ENCODE data around the gene RAN.

The RAN gene

GRCh38 chr12:130878193-130879185, 6.6 kb downstream of the RAN start:
- H3K27ac ChIP-seq (ENCODE audit: low read length, poor library complexity, severe bottlenecking): no peak overlapping the region
- no peak overlapping the region for H2AFZ ChIP-seq (ENCODE audit: low read depth, low read length)
- no peak overlapping the region for H3K18ac ChIP-seq (ENCODE audit: low read depth in 1 of 2, low read length in 2 of 2)
- no peak overlapping the region for H3K4me3 ChIP-seq (ENCODE audit: insufficient read depth in 1 of 2, low read depth in 1 of 2, low read length in 2 of 2)
- H3K4me1 ChIP-seq (ENCODE audit: control insufficient read depth, insufficient read depth, low read depth, low read length): peaks cover 5% of the 10 kb centered on the region
- H2AK5ac ChIP-seq (ENCODE audit: low read length, severe bottlenecking): no peak overlapping the region
- peaks cover 17 to 40% of the 10 kb centered on the region in 2 experiments for H3K36me3 ChIP-seq (ENCODE audit: control insufficient read depth in 1 of 2, insufficient read depth in 2 of 2, low read depth in 1 of 2, low read length in 2 of 2)
- no peaks in the 10 kb centered on the region for H3K9me3 ChIP-seq (ENCODE audit: control insufficient read depth, low read length)
- H2BK120ac ChIP-seq (ENCODE audit: low read depth, low read length): no peak overlapping the region
- DNase-seq: no peak
- H3K23ac ChIP-seq (ENCODE audit: low read length in 2 of 2): no peak overlapping the region
- H3K14ac ChIP-seq (ENCODE audit: low read length in 2 of 2): no peak overlapping the region
- no peak overlapping the region for H3K9ac ChIP-seq (ENCODE audit: low read length)
- no peak overlapping the region for H4K8ac ChIP-seq (ENCODE audit: low read length)
- H3K4me2 ChIP-seq (ENCODE audit: low read length, poor library complexity, severe bottlenecking): no peak overlapping the region
- H2BK15ac ChIP-seq (ENCODE audit: low read depth, poor library complexity, severe bottlenecking): no peak overlapping the region
- H3K79me1 ChIP-seq (replicated peaks; ENCODE audit: low read length, poor library complexity, severe bottlenecking): no peaks in the 10 kb centered on the region
- no peaks in the 10 kb centered on the region for H3K27me3 ChIP-seq (ENCODE audit: control insufficient read depth in 1 of 2, insufficient read depth in 1 of 2, low read length in 2 of 2)
- no peak overlapping the region for H2BK12ac ChIP-seq (ENCODE audit: low read length in 2 of 2)
- no peak overlapping the region for H4K91ac ChIP-seq (ENCODE audit: low read length)
- 88% methylated on average over 24 of the region's 24 CpGs for WGBS
- no peak overlapping the region for H2BK5ac ChIP-seq (ENCODE audit: low read depth, low read length, poor library complexity, severe bottlenecking)
- H3K4ac ChIP-seq (ENCODE audit: low read depth in 1 of 2, low read length in 2 of 2): no peak overlapping the region

- Histone ChIP-seq H4K91ac (ENCODE audit: low read length) (no peak overlapping the region), H4K8ac (ENCODE audit: low read length) (no peak overlapping the region), H3K18ac (ENCODE audit: low read depth in 1 of 2, low read length in 2 of 2) (no peak overlapping the region), H3K14ac (ENCODE audit: low read length in 2 of 2) (no peak overlapping the region), H2BK120ac (ENCODE audit: low read depth, low read length) (no peak overlapping the region), H3K23ac (ENCODE audit: low read length in 2 of 2) (no peak overlapping the region), H3K9ac (ENCODE audit: low read length) (no peak overlapping the region), H2BK5ac (ENCODE audit: low read depth, low read length, poor library complexity, severe bottlenecking) (no peak overlapping the region), H2AK5ac (ENCODE audit: low read length, severe bottlenecking) (no peak overlapping the region), H2BK15ac (ENCODE audit: low read depth, poor library complexity, severe bottlenecking) (no peak overlapping the region), H3K9me3 (ENCODE audit: control insufficient read depth, low read length) (no peaks in the 10 kb centered on the region), H3K36me3 (ENCODE audit: control insufficient read depth in 1 of 2, insufficient read depth in 2 of 2, low read depth in 1 of 2, low read length in 2 of 2) (peaks cover 17 to 33% of the 10 kb centered on the region in 2 experiments), H3K4me3 (ENCODE audit: insufficient read depth in 1 of 2, low read depth in 1 of 2, low read length in 2 of 2) (no peak overlapping the region), H3K4ac (ENCODE audit: low read depth in 1 of 2, low read length in 2 of 2) (no peak overlapping the region), H3K79me1 (replicated peaks; ENCODE audit: low read length, poor library complexity, severe bottlenecking) (no peaks in the 10 kb centered on the region), H2BK12ac (ENCODE audit: low read length in 2 of 2) (no peak overlapping the region), H2AFZ (ENCODE audit: low read depth, low read length) (no peak overlapping the region), H3K27me3 (ENCODE audit: control insufficient read depth in 1 of 2, insufficient read depth in 1 of 2, low read length in 2 of 2) (no peaks in the 10 kb centered on the region), H3K4me1 (ENCODE audit: control insufficient read depth, insufficient read depth, low read depth, low read length) (peaks cover 4% of the 10 kb centered on the region), H3K27ac (ENCODE audit: low read length, poor library complexity, severe bottlenecking) (no peak overlapping the region), H3K4me2 (ENCODE audit: low read length, poor library complexity, severe bottlenecking) (no peak overlapping the region)
- WGBS: 89% methylated on average over 13 of the region's 13 CpGs
- no peak for DNase-seq
Measured at GRCh38 chr12:130879212-130879686, 7.4 kb downstream of the RAN start.

GRCh38 chr12:130879781-130880389, 8.0 kb downstream of the RAN start:
- Histone ChIP-seq H3K27ac (ENCODE audit: low read length, poor library complexity, severe bottlenecking) (no peak overlapping the region), H3K36me3 (ENCODE audit: control insufficient read depth in 1 of 2, insufficient read depth in 2 of 2, low read depth in 1 of 2, low read length in 2 of 2) (peaks cover 14 to 27% of the 10 kb centered on the region in 2 experiments), H3K4me3 (ENCODE audit: insufficient read depth in 1 of 2, low read depth in 1 of 2, low read length in 2 of 2) (peak overlapping the region in 1 of 2 experiments; percentile 82), H2AFZ (ENCODE audit: low read depth, low read length) (no peak overlapping the region), H2BK5ac (ENCODE audit: low read depth, low read length, poor library complexity, severe bottlenecking) (no peak overlapping the region), H3K23ac (ENCODE audit: low read length in 2 of 2) (no peak overlapping the region), H3K79me1 (replicated peaks; ENCODE audit: low read length, poor library complexity, severe bottlenecking) (no peaks in the 10 kb centered on the region), H2BK12ac (ENCODE audit: low read length in 2 of 2) (no peak overlapping the region), H3K27me3 (ENCODE audit: control insufficient read depth in 1 of 2, insufficient read depth in 1 of 2, low read length in 2 of 2) (no peaks in the 10 kb centered on the region), H3K14ac (ENCODE audit: low read length in 2 of 2) (no peak overlapping the region), H4K91ac (ENCODE audit: low read length) (no peak overlapping the region), H3K4ac (ENCODE audit: low read depth in 1 of 2, low read length in 2 of 2) (no peak overlapping the region), H3K9me3 (ENCODE audit: control insufficient read depth, low read length) (no peaks in the 10 kb centered on the region), H2BK15ac (ENCODE audit: low read depth, poor library complexity, severe bottlenecking) (no peak overlapping the region), H3K4me2 (ENCODE audit: low read length, poor library complexity, severe bottlenecking) (no peak overlapping the region), H2BK120ac (ENCODE audit: low read depth, low read length) (no peak overlapping the region), H2AK5ac (ENCODE audit: low read length, severe bottlenecking) (no peak overlapping the region), H3K4me1 (ENCODE audit: control insufficient read depth, insufficient read depth, low read depth, low read length) (peaks cover 4% of the 10 kb centered on the region), H4K8ac (ENCODE audit: low read length) (no peak overlapping the region), H3K9ac (ENCODE audit: low read length) (peak overlapping the region; percentile 76), H3K18ac (ENCODE audit: low read depth in 1 of 2, low read length in 2 of 2) (no peak overlapping the region)
- WGBS: 83% methylated on average over 13 of the region's 17 CpGs
- DNase-seq: no peak

- Histone ChIP-seq H3K9me3 (ENCODE audit: control insufficient read depth, low read length) (no peaks in the 10 kb centered on the region), H3K14ac (ENCODE audit: low read length in 2 of 2) (no peak overlapping the region), H2BK12ac (ENCODE audit: low read length in 2 of 2) (no peak overlapping the region), H3K4me2 (ENCODE audit: low read length, poor library complexity, severe bottlenecking) (no peak overlapping the region), H3K79me1 (replicated peaks; ENCODE audit: low read length, poor library complexity, severe bottlenecking) (no peaks in the 10 kb centered on the region), H4K8ac (ENCODE audit: low read length) (no peak overlapping the region), H2BK120ac (ENCODE audit: low read depth, low read length) (no peak overlapping the region), H4K91ac (ENCODE audit: low read length) (no peak overlapping the region), H3K4ac (ENCODE audit: low read depth in 1 of 2, low read length in 2 of 2) (no peak overlapping the region), H3K9ac (ENCODE audit: low read length) (peak overlapping the region; percentile 76), H2BK5ac (ENCODE audit: low read depth, low read length, poor library complexity, severe bottlenecking) (no peak overlapping the region), H3K23ac (ENCODE audit: low read length in 2 of 2) (no peak overlapping the region), H2BK15ac (ENCODE audit: low read depth, poor library complexity, severe bottlenecking) (no peak overlapping the region), H3K18ac (ENCODE audit: low read depth in 1 of 2, low read length in 2 of 2) (no peak overlapping the region), H2AK5ac (ENCODE audit: low read length, severe bottlenecking) (no peak overlapping the region), H3K27me3 (ENCODE audit: control insufficient read depth in 1 of 2, insufficient read depth in 1 of 2, low read length in 2 of 2) (no peaks in the 10 kb centered on the region), H3K36me3 (ENCODE audit: control insufficient read depth in 1 of 2, insufficient read depth in 2 of 2, low read depth in 1 of 2, low read length in 2 of 2) (peaks cover 8 to 21% of the 10 kb centered on the region in 2 experiments), H2AFZ (ENCODE audit: low read depth, low read length) (no peak overlapping the region), H3K4me3 (ENCODE audit: insufficient read depth in 1 of 2, low read depth in 1 of 2, low read length in 2 of 2) (peak overlapping the region in 1 of 2 experiments; percentile 82), H3K4me1 (ENCODE audit: control insufficient read depth, insufficient read depth, low read depth, low read length) (peaks cover 4% of the 10 kb centered on the region), H3K27ac (ENCODE audit: low read length, poor library complexity, severe bottlenecking) (no peak overlapping the region)
- 48% methylated on average over 9 of the region's 10 CpGs for WGBS
- no peak for DNase-seq
Measured at GRCh38 chr12:130880411-130880885, 8.6 kb downstream of the RAN start.
